Parathyroid adenoma (tissue), 2 donors: ENCODE data around the gene TAC3.
"Not testable (repeated sequence)": the region's sequence is repeated elsewhere in the genome, so short reads cannot be mapped to it uniquely, and the experiment has no call there.

Experiments used
- H2AFZ ChIP-seq: fragments of 300-600 bp; sonication (generic); one replicate; pipeline ENCODE4 v1.7.0; 2017; ENCODE audit warnings: antibody characterized with exemption, mild to moderate bottlenecking
- H3K27ac ChIP-seq: fragments of 300-600 bp; sonication (generic); one replicate; pipeline ENCODE4 v1.7.0; 2017
- H3K27me3 ChIP-seq: fragments of 300-600 bp; sonication (generic); one replicate; pipeline ENCODE4 v1.7.0; 2017; ENCODE audit warnings: low read length; ENCODE audit not compliant: control insufficient read depth, insufficient read depth
- H3K36me3 ChIP-seq: fragments of 300-600 bp; sonication (generic); one replicate; pipeline ENCODE4 v1.7.0; 2017; ENCODE audit warnings: low read length; ENCODE audit not compliant: control insufficient read depth, insufficient read depth
- H3K4me1 ChIP-seq: fragments of 300-600 bp; sonication (generic); one replicate; pipeline ENCODE4 v1.7.0; 2017; ENCODE audit warnings: control low read depth
- H3K4me2 ChIP-seq: fragments of 300-600 bp; sonication (generic); one replicate; pipeline ENCODE4 v1.7.0; 2017; ENCODE audit warnings: low read length
- H3K4me3 ChIP-seq: fragments of 300-600 bp; sonication (generic); one replicate; pipeline ENCODE4 v1.7.0; 2017; ENCODE audit warnings: low read depth, low read length
- H3K79me2 ChIP-seq: fragments of 300-600 bp; sonication (generic); one replicate; pipeline ENCODE4 v1.7.0; 2017; ENCODE audit warnings: control low read depth
- H3K9ac ChIP-seq: fragments of 300-600 bp; sonication (generic); one replicate; pipeline ENCODE4 v1.7.0; 2017; ENCODE audit warnings: mild to moderate bottlenecking
- H3K9me3 ChIP-seq: fragments of 300-600 bp; sonication (generic); one replicate; pipeline ENCODE4 v1.7.0; 2017; ENCODE audit warnings: low read length; ENCODE audit not compliant: control insufficient read depth
- TF ChIP-seq, protein P1 (sequence below): fragments of 300-600 bp; sonication (generic); IDR thresholded peaks from one replicate; pipeline ENCODE4 v1.7.0; 2017; ENCODE audit warnings: antibody characterized with exemption, mild to moderate bottlenecking
- donor health status: primary hyperparathyroidism.

TAC3 gene

DNA sequence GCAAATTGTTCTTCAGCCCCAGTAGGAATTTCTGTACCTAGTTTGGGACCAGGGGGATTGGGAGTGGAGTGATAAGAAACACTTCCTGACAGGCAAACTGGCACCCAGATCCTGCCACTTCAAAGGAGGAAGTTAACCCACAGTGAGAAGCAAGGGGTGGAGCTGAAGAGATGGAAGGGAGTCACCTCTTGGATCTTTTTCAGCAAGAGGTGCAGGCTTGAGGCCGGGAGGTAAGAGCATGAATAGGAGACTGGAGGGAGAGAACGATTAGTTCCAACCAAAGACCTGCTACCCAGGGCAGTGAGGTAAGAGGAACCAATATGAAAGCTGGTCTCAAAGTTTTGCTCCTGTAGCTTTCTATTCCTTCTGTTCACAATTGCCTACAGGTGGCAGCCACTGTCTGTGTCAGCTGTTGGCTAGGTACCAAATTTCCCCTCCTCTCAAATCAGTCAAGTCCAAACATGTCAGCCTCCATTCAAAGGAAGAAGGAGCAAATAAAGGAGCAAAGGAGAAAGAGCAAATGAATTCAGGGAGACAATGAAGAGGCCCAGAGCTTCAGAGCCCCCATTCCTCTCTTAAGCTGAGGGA, 14.9 kb upstream of the TAC3 start:
- H3K9me3 ChIP-seq = no peaks in the 10 kb centered on the region
- no peak overlapping the region for H3K9ac ChIP-seq
- no peaks in the 10 kb centered on the region for H3K36me3 ChIP-seq
- TF ChIP-seq, protein P1, sequence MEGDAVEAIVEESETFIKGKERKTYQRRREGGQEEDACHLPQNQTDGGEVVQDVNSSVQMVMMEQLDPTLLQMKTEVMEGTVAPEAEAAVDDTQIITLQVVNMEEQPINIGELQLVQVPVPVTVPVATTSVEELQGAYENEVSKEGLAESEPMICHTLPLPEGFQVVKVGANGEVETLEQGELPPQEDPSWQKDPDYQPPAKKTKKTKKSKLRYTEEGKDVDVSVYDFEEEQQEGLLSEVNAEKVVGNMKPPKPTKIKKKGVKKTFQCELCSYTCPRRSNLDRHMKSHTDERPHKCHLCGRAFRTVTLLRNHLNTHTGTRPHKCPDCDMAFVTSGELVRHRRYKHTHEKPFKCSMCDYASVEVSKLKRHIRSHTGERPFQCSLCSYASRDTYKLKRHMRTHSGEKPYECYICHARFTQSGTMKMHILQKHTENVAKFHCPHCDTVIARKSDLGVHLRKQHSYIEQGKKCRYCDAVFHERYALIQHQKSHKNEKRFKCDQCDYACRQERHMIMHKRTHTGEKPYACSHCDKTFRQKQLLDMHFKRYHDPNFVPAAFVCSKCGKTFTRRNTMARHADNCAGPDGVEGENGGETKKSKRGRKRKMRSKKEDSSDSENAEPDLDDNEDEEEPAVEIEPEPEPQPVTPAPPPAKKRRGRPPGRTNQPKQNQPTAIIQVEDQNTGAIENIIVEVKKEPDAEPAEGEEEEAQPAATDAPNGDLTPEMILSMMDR = no peak
- no peak overlapping the region for H3K27ac ChIP-seq
- no peaks in the 10 kb centered on the region for H3K79me2 ChIP-seq
- no peak overlapping the region for H2AFZ ChIP-seq
- H3K4me2 ChIP-seq = no peak overlapping the region
- no peaks in the 10 kb centered on the region for H3K27me3 ChIP-seq
- no peak overlapping the region for H3K4me3 ChIP-seq
- no peaks in the 10 kb centered on the region for H3K4me1 ChIP-seq

DNA sequence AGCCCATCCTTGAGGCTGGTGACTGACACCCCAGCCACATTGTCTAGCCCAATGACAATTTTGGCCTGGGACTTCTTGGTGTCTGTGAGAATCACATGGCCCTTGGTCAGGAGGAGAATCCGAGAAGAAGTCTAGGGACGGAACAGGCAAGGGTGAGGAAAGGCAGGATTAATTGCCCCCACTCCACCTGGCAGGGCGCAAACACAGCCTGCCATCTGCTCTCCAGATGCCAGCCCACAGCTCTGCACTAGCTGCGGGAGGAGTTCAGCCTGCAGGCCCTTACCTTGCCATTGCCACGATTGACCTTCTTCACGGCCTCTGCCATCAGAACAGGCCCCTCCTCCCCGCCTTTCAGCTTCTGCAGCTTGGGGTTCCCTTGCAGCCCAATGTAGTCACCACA, 13.1 kb upstream of the TAC3 start:
- TF ChIP-seq, protein P1 = no peak
- no peaks in the 10 kb centered on the region for H3K27me3 ChIP-seq
- H3K36me3 ChIP-seq = no peaks in the 10 kb centered on the region

DNA sequence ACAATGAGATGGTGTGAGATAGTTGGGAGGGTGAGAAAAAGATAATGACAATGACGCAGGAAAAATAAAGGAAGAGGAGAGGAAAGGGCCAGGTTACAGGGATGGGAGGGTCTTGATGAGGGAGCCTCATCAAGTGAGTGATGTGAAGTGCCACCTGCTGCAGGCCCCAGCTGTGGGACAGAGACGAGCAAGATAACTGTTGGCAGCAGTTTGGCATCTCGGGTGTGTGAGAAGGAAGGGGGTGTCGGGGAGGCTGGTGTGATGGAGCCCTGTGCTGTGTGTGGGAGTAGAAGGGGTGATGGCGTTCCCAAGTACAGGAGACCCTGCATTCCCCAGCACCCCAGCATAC, 11.4 kb upstream of the TAC3 start:
- Histone ChIP-seq H3K9ac (no peak overlapping the region), H3K4me1 (no peaks in the 10 kb centered on the region), H2AFZ (no peak overlapping the region), H3K79me2 (no peaks in the 10 kb centered on the region), H3K27ac (no peak overlapping the region), H3K9me3 (no peaks in the 10 kb centered on the region), H3K27me3 (no peaks in the 10 kb centered on the region), H3K4me2 (no peak overlapping the region), H3K36me3 (no peaks in the 10 kb centered on the region), H3K4me3 (no peak overlapping the region)
- TF ChIP-seq, protein P1 = no peak

More for the DNA sequence above, 13.1 kb upstream of the TAC3 start:
- Histone ChIP-seq H3K27ac (no peak overlapping the region), H3K4me1 (no peaks in the 10 kb centered on the region), H3K4me3 (no peak overlapping the region), H3K79me2 (no peaks in the 10 kb centered on the region), H3K4me2 (no peak overlapping the region), H2AFZ (no peak overlapping the region), H3K9ac (no peak overlapping the region), H3K9me3 (no peaks in the 10 kb centered on the region)

DNA sequence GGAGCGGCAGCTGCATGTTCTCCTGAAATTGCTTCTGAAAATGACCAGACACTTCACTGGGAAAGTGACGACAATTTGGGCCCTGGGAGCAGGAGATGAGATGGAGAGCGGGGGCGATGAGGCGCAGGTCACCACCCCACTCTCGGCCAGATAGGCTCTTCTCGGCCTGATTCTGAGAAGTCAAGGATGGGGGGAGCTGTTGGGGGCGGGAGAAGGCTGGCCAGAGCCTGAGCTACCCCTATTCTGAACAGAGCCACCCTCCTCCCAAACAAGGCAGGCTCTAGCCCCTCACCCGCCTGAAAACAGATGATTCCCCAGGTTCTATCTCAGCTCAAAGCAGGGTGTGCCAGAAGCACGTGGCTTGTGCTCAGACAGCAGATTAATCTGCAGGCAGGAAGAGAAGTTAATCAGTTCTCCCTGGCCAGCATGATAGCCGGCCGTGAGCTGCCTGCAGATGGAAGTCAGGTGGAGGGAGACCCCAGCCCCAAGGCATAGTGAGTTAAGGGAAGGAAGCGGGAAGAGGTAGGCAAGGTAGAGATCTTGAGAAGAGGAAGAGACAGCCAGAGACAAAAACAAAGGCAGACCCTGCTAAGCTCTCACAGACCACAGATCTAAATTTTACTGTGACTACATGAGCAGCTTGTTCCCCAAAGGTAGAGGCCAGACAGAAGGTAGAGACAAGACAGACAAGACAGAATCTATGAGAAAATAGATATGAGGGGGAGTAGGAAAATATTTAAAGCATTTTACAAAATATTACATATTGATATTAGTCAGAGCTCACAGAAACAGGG, 10.9 kb upstream of the TAC3 start:
- no peaks in the 10 kb centered on the region for H3K36me3 ChIP-seq
- TF ChIP-seq, protein P1 = no peak
- H3K4me1 ChIP-seq = no peaks in the 10 kb centered on the region
- H3K9me3 ChIP-seq = no peaks in the 10 kb centered on the region
- H3K4me2 ChIP-seq = no peak overlapping the region
- H3K27ac ChIP-seq = no peak overlapping the region
- H3K79me2 ChIP-seq = no peaks in the 10 kb centered on the region
- H3K4me3 ChIP-seq = no peak overlapping the region
- no peaks in the 10 kb centered on the region for H3K27me3 ChIP-seq
- no peak overlapping the region for H3K9ac ChIP-seq
- H2AFZ ChIP-seq = no peak overlapping the region

DNA sequence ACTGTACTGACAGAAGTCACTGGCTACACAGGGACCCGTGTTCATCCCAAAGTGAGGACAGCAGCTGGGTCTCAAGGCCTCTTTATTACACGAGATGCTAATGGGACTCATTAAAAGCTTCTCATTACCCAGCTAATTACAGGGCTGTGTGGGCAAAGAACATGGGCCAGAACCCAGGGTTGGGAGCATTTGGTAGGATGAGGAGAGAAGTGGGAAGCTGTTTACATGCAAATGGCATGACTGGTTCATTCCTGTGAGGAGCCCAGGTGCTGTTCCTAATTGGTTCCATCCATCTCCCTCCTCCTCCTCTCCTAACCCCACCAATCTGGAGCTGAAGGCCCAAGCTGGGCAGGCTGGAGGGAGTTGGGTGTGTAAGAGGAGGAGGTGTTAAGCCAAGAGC, 8.9 kb upstream of the TAC3 start:
- Histone ChIP-seq H3K27ac (no peak overlapping the region), H3K9ac (no peak overlapping the region), H3K4me2 (no peak overlapping the region), H3K4me1 (no peaks in the 10 kb centered on the region), H3K9me3 (no peaks in the 10 kb centered on the region), H3K79me2 (no peaks in the 10 kb centered on the region), H3K36me3 (no peaks in the 10 kb centered on the region), H3K27me3 (no peaks in the 10 kb centered on the region), H2AFZ (no peak overlapping the region), H3K4me3 (no peak overlapping the region)
- TF ChIP-seq, protein P1 = no peak

DNA sequence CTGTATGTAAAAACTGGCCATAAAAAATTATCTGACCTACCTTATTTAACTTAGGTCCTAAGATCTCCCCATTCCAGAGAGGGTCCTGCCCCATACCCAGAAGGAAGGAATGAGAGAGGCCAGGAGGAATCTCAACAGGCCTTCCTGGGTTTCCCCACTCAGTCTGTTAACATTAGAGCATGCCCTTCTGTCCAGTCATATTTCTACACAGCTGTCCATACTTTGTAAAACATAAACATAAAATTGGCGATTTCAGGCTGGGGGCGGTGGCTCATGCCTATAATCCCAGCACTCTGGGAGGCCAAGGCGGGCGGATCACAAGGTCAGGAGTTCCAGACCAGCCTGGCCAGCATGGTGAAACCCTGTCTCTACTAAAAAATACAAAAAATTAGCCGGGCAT, 6.0 kb upstream of the TAC3 start:
- H2AFZ ChIP-seq, H3K4me2 ChIP-seq, H3K27me3 ChIP-seq, H3K36me3 ChIP-seq, H3K79me2 ChIP-seq, H3K4me3 ChIP-seq, H3K9ac ChIP-seq, H3K27ac ChIP-seq, H3K4me1 ChIP-seq, H3K9me3 ChIP-seq: not testable (repeated sequence)
